GM18870 (cell line): ENCODE measurements around the gene WFDC1.

ENCODE experiments used
- ATAC-seq: cut with Tn5 transposase; IDR thresholded peaks from one replicate; pipeline ENCODE4 v1.9.1; 2021; ENCODE audit warnings: moderate library complexity; ENCODE audit not compliant: unreplicated experiment

Gene WFDC1

GRCh38 chr16:84272740-84273320 is 21.8 kb upstream of the WFDC1 start:
- no peak for ATAC-seq

DNA sequence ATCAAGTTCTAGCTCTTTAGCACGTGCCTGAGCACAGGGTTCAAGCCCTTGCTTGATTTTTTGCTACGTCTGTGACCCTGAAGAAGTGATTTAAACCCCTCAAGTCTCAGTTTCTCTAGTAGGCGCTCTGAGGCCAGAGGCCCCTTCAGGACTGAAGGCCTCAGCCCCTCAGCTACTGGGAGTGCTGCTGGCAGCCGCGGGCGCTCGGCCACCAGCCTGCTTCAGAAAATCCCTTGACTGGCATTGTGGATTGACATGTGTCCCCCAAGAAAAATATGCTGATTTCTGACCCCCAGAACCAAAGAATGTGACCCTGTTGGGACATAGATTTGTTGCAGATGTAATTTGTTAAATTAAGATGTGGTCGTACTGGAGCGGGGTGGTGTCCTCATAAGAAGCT is 20.2 kb upstream of the WFDC1 start:
- ATAC-seq, result no peak

DNA sequence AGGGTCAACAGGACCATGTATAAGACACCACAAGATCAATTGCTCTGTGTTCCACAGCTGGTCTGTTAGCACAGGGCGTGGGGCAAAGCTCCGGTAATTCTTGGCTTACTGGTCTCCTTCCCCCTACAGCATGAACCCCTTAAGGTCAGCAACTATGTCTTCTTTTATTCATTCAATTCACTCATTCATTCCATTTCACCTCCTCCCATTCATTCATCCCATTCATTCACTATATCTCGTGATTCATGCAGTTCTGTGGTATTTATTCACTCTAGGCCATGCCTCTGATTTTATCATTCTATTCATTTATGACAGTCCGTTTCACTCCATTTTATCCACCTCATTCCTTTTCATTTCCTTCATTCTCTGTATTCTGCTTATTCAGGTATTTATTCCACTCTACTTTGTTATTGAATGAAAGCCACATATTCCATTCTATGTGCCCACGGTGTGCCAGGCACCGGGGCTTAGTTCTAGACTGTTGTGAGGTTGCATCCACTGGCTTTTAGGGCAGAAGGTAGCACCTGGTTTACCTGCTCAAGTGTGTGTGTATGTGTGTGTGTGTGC is 19.0 kb upstream of the WFDC1 start:
- ATAC-seq, result no peak

- no peak for ATAC-seq
Measured at GRCh38 chr16:84277244-84277823, 17.3 kb upstream of the WFDC1 start.

DNA sequence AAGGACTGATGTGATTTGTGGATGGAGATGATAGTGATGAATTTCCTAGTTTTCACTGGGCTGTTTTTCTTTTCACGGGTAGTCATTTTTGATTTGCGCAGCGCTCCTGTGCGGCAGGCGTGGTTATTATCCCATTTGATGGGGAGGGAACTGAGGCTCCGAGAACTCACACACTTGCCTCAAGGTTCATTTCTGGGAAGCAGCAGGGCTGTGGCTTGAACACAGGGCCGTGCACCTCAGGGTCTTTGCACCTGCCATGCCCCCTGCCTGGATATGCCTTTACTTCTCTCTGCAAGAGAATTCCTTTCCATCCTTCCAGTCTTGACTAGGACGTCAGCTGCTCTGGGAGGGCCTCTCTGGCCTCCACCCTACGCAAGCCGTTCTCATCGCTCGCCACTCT is 16.3 kb upstream of the WFDC1 start:
- no peak for ATAC-seq

DNA sequence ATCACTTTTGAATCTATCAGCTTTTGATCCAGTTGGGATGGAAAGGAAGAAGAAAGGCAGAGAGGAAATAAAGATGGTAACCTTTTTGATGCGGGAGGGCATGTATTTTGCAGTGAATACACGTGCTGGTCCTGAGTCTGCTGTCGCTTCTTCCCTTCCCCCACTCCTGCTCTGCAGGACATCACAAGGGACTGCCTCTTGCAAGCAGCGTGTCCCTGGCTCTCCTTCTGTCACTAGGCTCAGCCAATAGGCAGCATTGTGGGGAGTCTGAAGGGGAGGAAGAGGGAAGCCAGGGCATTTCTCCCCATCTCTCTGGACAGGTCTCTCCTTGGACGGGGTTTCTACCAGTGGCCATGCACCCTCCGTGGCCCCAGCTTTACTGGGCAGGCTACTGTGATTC is 15.7 kb upstream of the WFDC1 start:
- no peak for ATAC-seq

DNA sequence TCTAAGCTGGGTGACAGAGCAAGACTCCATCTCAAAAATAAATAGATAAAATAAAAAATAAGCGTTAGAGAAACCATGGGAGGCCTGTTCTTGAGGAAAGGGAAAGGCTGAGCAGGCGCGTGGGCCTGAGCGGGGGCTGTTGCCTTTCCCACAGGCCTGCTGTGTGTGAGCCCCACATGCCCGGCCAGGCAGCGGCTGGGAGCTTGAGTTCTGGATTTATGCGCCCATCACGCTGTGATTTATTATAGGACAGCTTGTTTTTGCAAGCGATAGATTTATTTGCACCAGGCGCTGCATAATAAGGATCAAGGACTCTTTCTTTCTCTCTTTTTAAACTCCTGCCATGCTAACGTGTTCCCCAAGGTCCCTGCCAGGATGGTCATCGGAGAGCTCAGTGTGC is 14.8 kb upstream of the WFDC1 start:
- ATAC-seq, result no peak

- ATAC-seq, result no peak
Measured at GRCh38 chr16:84281074-84281473, 13.6 kb upstream of the WFDC1 start.

GRCh38 chr16:84282533-84282932 is 12.1 kb upstream of the WFDC1 start:
- no peak for ATAC-seq

DNA sequence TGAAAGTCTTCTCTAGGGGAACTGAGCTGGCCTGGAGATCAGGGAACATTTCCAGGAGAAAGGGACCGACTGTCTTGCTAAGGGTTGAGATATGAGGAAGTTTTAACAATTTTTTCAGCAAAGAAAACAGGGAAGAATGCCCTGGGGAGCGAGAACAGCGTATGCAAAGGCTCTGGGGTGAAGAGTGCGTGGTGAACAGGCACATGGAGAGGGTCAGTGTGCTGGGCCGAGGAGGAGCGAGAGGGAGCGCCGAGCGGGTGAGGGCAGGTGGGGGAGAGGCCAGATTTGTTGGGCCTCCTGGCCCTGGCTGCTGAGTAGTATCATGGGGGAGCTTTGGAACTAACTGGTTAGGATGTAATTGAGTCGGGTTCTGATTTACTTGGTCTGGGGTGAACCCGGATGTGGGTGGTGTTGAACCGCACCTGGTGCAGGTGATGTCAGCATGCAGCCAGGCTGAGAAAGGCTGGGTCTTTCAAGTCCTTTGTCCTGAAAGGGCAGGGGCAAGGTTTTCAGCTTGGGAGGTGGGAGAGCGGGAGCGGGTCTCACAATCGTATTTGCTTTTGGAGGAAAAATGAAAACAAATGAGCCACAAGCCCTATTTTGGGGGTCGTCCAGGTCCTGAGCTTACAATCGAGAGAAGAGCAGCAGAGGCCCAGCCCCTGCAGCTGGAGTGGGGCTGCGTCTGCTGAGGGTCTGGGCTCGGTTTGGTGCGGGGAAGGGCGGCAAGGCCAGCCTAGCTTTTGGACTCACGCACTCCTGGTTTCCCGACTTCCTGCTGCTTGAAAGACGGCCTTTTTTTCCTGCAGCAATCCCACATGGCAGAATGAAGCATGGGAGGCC is 11.1 kb upstream of the WFDC1 start:
- ATAC-seq, result no peak

GRCh38 chr16:84284154-84284722 is 10.4 kb upstream of the WFDC1 start:
- no peak for ATAC-seq

DNA sequence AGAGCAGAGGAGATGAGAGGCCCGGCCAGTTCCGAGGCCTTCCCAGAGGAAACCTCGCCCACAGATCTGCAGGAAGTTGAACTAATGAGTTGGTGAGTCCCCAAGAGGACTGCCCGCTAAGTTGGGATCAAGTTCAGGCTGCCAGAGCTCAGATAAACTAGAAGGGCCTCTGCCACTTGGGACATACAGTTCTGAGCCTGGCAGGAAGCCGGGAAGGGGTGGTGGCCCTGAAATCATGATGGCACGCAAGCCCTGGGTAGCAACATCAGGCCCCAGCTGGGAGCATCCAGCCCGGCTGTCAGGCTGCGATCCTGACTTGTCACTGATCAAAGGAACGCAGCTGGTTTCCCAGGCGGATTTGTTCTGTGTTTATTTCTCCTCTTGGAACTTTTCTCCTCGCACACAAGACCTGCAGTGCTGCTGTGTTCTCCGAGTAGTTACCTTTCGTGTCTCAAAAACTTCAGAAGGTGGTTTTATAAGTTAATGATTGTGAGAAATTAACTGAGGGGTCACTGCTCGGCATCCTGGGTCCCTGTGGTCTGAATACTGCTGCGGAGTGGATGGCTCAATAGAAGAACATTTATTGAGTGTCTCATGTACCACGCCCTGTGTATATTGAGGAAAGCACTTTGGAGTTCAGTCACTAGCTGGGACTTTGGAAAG is 8.0 kb upstream of the WFDC1 start:
- ATAC-seq, result no peak

- ATAC-seq, result no peak
Measured at GRCh38 chr16:84288902-84289301, 5.8 kb upstream of the WFDC1 start.

- ATAC-seq, result no peak
Measured at GRCh38 chr16:84291226-84291625, 3.5 kb upstream of the WFDC1 start.

DNA sequence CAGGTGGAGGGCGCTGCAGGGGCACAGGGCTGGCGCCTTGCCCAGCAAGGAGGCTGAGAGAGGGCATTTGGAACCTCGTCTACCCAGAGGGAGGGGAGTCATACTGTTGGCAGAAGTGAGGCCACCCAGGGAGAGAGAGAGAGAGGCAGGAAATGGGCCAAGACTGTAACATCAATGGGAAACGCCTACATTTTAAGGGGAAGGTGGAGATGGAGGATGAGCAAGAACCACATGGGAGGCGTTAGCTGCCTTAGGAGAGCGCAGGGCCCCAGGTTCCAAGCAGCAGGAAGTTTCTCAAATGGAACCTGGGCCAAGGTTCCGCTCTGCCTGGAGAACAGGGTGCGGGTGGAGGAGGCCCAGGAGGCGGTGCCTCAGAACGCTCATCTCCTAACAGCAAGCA is 2.7 kb upstream of the WFDC1 start:
- no peak for ATAC-seq

DNA sequence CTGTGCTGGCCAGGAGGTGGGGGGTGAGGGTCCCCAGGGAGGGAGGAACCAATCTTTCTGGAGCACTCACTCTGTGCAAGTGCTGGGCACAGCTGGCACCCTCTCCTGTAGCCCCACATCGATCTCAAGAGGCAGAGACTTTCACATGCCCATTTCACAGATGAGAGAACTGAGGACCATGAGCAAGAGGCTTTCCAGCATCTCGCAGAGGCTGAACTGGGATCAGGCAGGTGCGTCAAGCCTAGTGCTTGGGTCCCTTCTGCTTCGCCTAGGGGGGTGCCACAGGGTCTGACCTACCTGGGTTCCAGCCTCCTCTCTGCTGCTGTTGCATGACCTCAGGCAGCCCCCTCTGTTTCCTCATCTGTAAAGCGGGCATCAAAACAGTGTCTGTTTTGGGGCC is 1.3 kb upstream of the WFDC1 start:
- no peak for ATAC-seq

- no peak for ATAC-seq
Measured at GRCh38 chr16:84294117-84294516, 561 bp upstream of the WFDC1 start.

GRCh38 chr16:84295203-84295860 is 654 bp downstream of the WFDC1 start:
- no peak for ATAC-seq

DNA sequence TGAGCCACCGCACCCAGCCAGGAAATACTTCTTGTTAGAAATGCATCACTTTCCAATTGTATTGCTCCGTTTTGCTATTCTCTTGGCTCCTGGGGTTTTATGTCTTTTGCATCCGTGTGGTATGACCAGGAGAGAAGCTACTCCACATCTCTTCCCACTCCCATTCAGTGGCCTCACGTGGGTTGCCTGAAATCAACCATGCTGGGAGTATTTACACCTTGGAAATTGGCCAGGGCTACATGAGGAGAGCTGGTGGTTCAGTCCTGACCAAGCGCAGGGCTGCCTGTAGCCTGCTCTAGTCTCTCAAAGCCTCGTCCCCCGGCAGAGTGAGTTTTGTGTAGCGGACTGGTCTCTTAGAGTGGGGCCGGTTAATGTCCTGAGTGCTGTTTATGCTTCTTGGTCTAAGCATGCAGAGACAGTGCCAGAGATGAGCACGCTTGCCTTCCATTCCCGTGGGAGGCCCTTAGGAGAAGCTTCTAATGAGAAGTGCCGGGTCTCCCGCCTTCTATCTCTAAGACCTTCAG is 3.8 kb downstream of the WFDC1 start:
- no peak for ATAC-seq

DNA sequence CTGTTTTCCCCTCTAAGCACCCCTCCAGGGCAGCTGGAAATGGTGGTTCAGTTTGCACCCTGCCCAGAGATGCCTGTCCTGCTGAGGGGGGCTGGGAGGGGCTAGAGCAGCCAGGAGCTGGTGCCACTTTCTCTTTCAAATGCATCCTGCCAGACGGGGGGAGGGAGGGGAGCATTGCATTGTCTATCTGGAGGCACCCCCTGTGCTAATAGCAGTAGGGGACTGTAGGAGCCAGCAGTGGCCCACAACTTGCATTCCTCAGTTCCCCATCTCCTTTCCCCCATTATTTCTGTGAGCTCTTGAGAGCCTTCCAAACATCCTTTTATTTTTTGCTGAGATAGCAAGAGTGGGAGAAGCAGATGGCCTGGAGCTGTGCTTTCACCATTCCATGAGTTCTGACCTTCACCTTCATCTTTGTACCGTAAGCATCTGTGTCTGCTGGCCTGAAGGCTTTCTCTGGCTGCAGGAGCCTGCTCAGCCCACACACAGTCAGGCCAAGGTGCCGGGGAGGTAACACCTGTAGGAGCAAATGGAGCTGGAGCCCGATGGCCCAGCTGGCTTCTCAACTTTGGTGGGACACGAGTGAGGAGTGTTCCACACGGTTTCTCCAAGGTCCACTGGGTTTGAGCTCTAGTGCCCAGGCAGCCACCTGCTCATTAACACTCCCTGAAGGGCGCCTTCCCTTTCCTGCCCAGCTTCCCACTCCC is 5.2 kb downstream of the WFDC1 start:
- no peak for ATAC-seq
